ENCODE data around the gene KCNK13.
"Not testable (repeated sequence)": the region's sequence is repeated elsewhere in the genome, so short reads cannot be mapped to it uniquely, and the experiment has no call there.

The KCNK13 gene

DNA sequence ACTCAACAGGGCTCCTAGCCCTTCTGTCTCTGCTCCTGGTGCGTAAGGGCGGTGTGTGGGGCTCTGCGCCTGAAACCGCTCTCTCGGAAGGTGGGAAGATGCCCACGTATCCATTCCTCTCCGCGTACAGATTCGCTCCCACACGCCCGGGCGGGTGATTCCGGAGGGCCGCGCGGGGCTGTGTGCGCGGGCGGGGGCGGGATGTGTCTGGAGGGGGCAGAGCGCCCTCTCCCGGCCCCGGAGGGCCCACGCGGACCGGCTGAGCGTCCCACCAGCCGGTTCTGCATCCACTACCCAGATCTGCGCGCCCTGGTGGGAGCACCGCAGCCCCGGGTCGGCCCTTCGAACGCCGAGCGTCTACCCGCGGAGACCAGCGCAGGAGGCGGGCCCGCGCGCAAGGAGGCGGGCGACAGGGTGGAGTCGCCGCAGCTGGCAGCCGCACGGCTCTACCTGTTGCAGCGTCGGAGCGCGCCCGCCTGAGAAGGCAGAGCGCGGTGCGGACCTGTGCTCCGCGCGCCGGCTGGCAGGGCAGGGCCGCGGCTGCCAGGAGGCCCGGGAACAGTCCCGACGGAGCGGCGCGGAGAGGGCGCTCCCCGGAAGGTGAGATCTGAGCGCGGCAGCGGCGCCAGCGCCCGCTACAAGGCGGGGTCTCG, 1.4 kb upstream of the KCNK13 start:
- Histone ChIP-seq H3K36me3 (ENCODE audit: control insufficient read depth in 2 of 2, insufficient read depth in 2 of 2, low read length in 2 of 2) (no peaks in the 10 kb centered on the region), H3K27me3 (ENCODE audit: control insufficient read depth in 2 of 2, insufficient read depth in 2 of 2, low read length in 2 of 2) (peaks cover 32 to 42% of the 10 kb centered on the region in 2 donors), H3K4me1 (ENCODE audit: control insufficient read depth in 2 of 2, insufficient read depth in 2 of 2, low read length in 2 of 2) (peaks cover 11 to 17% of the 10 kb centered on the region in 2 donors), H3K9ac (ENCODE audit: low read depth in 1 of 2, low read length in 2 of 2) (peak overlapping the region in 1 of 2 donors; percentile 1), H3K9me3 (ENCODE audit: control insufficient read depth in 2 of 2, low read length in 2 of 2) (no peaks in the 10 kb centered on the region), H3K27ac (ENCODE audit: low read depth in 2 of 2, low read length in 2 of 2) (no peak overlapping the region), H3K4me3 (ENCODE audit: low read length in 2 of 2) (peak overlapping the region; percentile 50 to 56)

DNA sequence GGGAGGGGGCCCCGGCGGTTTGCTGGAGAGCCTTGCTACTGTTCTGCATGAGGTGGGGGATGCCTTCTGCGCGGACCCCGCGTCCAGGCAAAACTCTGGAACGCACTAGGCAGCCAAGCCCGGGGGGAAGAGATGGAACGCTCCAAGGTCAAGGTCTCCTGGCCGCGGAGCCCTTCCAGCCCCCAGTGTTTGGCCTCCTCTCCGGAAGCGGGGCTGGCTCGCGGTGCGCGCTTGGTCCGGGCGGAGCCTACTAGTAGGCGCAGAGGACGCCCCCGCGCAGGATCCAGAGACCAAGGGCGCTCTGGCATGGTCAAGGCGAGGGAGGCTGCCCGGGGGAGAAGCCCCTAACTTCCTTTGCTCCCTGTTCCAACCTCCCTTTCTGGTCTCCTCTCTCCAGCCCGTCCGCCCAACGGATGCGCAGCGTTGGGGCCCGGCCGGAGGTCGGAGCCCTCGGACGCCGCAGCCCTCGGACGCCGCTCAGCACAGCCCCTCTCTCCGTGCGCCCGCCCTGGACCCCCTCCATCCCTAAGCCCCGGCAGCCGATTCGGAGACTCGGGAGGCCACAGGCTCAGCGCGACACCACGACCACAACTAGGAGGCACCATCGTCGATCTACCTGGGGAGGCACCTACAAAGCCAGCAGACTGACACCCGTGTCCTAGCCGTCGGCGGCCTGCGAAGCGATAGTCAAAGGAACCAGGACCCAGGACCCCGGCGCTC, 669 bp upstream of the KCNK13 start:
- H3K9ac ChIP-seq (ENCODE audit: low read depth in 1 of 2, low read length in 2 of 2) = peak overlapping the region in 1 of 2 donors; percentile 1
- H3K27me3 ChIP-seq (ENCODE audit: control insufficient read depth in 2 of 2, insufficient read depth in 2 of 2, low read length in 2 of 2) = peaks cover 32 to 44% of the 10 kb centered on the region in 2 donors
- peaks cover 11 to 17% of the 10 kb centered on the region in 2 donors for H3K4me1 ChIP-seq (ENCODE audit: control insufficient read depth in 2 of 2, insufficient read depth in 2 of 2, low read length in 2 of 2)
- H3K36me3 ChIP-seq (ENCODE audit: control insufficient read depth in 2 of 2, insufficient read depth in 2 of 2, low read length in 2 of 2) = no peaks in the 10 kb centered on the region
- H3K4me3 ChIP-seq (ENCODE audit: low read length in 2 of 2) = peak overlapping the region; percentile 50 to 56
- no peaks in the 10 kb centered on the region for H3K9me3 ChIP-seq (ENCODE audit: control insufficient read depth in 2 of 2, low read length in 2 of 2)
- no peak overlapping the region for H3K27ac ChIP-seq (ENCODE audit: low read depth in 2 of 2, low read length in 2 of 2)

DNA sequence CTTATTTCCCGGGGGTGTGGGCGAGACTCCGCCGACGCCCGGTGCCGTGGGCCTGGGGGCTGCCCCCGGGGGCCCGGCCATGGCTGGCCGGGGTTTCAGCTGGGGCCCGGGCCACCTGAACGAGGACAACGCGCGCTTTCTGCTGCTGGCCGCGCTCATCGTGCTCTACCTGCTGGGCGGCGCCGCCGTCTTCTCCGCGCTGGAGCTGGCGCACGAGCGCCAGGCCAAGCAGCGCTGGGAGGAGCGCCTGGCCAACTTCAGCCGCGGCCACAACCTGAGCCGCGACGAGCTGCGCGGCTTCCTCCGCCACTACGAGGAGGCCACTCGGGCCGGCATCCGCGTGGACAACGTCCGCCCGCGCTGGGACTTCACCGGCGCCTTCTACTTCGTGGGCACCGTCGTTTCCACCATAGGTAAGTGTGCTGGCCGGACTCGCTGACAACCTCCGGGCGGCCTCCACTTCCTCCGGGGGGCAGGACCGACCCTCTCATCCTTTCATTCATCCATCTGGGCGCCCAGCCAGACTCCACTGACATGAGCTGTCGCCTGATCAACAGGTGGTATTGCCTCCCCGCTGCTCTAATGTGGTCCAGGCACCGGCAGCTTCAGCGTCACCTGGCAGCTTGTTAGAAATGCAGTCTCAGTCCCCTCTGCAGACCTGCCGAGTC, 467 bp downstream of the KCNK13 start:
- Histone ChIP-seq H3K4me3 (ENCODE audit: low read length in 2 of 2) (peak overlapping the region; percentile 35 to 42), H3K27ac (ENCODE audit: low read depth in 2 of 2, low read length in 2 of 2) (no peak overlapping the region), H3K36me3 (ENCODE audit: control insufficient read depth in 2 of 2, insufficient read depth in 2 of 2, low read length in 2 of 2) (no peaks in the 10 kb centered on the region), H3K9me3 (ENCODE audit: control insufficient read depth in 2 of 2, low read length in 2 of 2) (no peaks in the 10 kb centered on the region), H3K9ac (ENCODE audit: low read depth in 1 of 2, low read length in 2 of 2) (no peak overlapping the region), H3K27me3 (ENCODE audit: control insufficient read depth in 2 of 2, insufficient read depth in 2 of 2, low read length in 2 of 2) (peaks cover 32 to 41% of the 10 kb centered on the region in 2 donors), H3K4me1 (ENCODE audit: control insufficient read depth in 2 of 2, insufficient read depth in 2 of 2, low read length in 2 of 2) (peaks cover 11 to 17% of the 10 kb centered on the region in 2 donors)

DNA sequence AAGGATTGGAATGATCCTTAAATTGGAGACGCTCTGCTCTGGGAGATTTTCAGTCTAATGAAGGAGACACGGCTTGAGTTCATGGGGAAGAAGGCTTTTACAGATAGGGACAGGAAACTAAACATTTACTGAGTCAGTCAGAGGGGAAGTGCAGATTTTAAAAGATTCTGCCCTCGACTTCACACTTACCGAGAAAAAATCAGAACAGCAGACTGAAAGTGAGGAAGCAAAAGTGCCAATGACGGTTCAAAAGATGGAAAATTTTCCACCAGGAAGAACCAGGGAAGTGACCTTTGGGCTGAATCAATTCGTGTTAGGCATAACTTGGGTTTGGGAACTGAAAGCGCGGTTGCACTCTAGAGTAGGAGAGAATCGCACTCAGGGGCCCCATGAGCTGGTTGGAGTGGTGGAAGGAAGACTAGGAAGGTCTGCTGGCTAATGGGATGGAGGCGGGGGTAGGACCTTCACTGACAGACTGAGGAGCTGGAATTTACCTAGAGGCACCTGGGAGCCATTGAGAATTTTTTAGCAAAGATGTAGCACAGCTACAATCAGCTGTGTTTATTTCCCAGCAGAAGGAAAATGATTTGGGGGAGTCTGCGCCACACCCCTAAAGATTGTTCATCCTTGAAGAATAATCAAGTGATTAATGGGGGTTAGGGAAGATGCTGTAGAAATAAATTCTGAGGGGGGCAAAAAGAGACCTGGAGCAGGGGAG, 1.2 kb downstream of the KCNK13 start:
- H3K27ac ChIP-seq (ENCODE audit: low read depth in 2 of 2, low read length in 2 of 2) = no peak overlapping the region
- H3K27me3 ChIP-seq (ENCODE audit: control insufficient read depth in 2 of 2, insufficient read depth in 2 of 2, low read length in 2 of 2) = peaks cover 32 to 41% of the 10 kb centered on the region in 2 donors
- peak overlapping the region in 1 of 2 donors; percentile 42 for H3K4me3 ChIP-seq (ENCODE audit: low read length in 2 of 2)
- no peaks in the 10 kb centered on the region for H3K36me3 ChIP-seq (ENCODE audit: control insufficient read depth in 2 of 2, insufficient read depth in 2 of 2, low read length in 2 of 2)
- H3K9me3 ChIP-seq (ENCODE audit: control insufficient read depth in 2 of 2, low read length in 2 of 2) = no peaks in the 10 kb centered on the region
- H3K9ac ChIP-seq (ENCODE audit: low read depth in 1 of 2, low read length in 2 of 2) = no peak overlapping the region
- H3K4me1 ChIP-seq (ENCODE audit: control insufficient read depth in 2 of 2, insufficient read depth in 2 of 2, low read length in 2 of 2) = peaks cover 11 to 17% of the 10 kb centered on the region in 2 donors

DNA sequence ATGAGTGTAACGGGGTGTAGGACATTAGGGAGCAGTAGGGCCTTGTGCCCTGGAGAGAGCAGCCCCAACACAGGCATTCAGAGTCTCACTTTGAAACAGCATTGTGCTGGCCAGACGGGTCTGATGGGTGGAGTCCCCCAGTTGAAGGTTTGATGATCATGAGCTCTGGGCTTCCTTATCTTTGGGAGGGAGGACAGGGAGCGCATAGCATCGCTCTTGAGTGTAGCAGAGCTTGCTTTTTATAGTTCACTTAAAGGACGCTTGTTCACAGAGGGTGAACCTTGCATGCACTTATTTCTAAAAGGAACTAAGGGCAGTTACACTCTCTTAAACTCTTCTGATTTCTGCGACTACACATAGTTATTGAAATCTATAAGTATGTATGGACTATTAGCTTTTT, 10.6 kb downstream of the KCNK13 start:
- Histone ChIP-seq H3K27me3 (ENCODE audit: control insufficient read depth in 2 of 2, insufficient read depth in 2 of 2, low read length in 2 of 2) (peaks cover 0 to 4% of the 10 kb centered on the region in 2 donors), H3K4me3 (ENCODE audit: low read length in 2 of 2) (no peak overlapping the region), H3K27ac (ENCODE audit: low read depth in 2 of 2, low read length in 2 of 2) (no peak overlapping the region), H3K9ac (ENCODE audit: low read depth in 1 of 2, low read length in 2 of 2) (no peak overlapping the region), H3K9me3 (ENCODE audit: control insufficient read depth in 2 of 2, low read length in 2 of 2) (no peaks in the 10 kb centered on the region), H3K4me1 (ENCODE audit: control insufficient read depth in 2 of 2, insufficient read depth in 2 of 2, low read length in 2 of 2) (no peaks in the 10 kb centered on the region), H3K36me3 (ENCODE audit: control insufficient read depth in 2 of 2, insufficient read depth in 2 of 2, low read length in 2 of 2) (no peaks in the 10 kb centered on the region)

DNA sequence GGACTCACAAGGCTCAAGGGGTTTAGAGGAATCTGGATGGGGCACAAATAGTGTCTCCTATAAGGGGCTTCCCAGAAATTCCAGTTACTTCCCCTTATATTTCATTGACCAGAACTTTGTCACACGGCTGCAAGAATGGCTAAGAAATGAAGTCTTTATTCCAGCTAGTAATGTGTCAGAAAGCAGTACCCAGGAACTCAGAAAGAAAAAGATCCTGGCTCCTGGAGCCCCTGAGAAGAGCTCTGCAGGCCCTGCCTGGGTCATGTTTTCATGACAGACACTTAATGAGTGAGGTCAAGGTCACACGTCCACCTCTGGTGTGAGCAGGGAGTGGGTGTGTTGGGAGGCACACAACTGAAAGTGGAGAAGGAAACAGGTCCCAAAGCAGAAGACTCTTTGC, 17.8 kb downstream of the KCNK13 start:
- Histone ChIP-seq H3K4me3 (ENCODE audit: low read length in 2 of 2) (no peak overlapping the region), H3K27ac (ENCODE audit: low read depth in 2 of 2, low read length in 2 of 2) (no peak overlapping the region), H3K36me3 (ENCODE audit: control insufficient read depth in 2 of 2, insufficient read depth in 2 of 2, low read length in 2 of 2) (no peaks in the 10 kb centered on the region), H3K27me3 (ENCODE audit: control insufficient read depth in 2 of 2, insufficient read depth in 2 of 2, low read length in 2 of 2) (peaks cover 0 to 4% of the 10 kb centered on the region in 2 donors), H3K9ac (ENCODE audit: low read depth in 1 of 2, low read length in 2 of 2) (no peak overlapping the region), H3K9me3 (ENCODE audit: control insufficient read depth in 2 of 2, low read length in 2 of 2) (no peaks in the 10 kb centered on the region), H3K4me1 (ENCODE audit: control insufficient read depth in 2 of 2, insufficient read depth in 2 of 2, low read length in 2 of 2) (no peaks in the 10 kb centered on the region)

DNA sequence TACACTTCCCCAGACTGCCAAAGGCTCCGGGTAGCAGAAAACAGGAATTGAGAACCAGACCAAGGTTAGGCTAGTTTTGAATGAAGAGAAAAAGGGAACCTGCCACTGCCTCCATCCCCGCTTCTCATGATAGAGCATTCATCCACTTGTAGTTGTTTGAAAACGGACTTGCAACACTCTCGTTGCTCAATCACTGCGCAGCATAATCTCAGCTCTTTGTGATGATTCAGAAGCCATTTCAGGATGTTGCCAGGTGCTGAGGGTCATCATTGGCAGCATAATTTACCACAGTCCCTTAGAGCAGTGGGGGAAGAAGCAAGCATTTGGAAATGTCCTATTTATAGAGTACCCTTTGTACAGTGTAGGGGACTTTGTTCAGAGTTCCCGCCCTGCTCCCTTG, 25.6 kb downstream of the KCNK13 start:
- Histone ChIP-seq H3K27ac (ENCODE audit: low read depth in 2 of 2, low read length in 2 of 2) (no peak overlapping the region), H3K36me3 (ENCODE audit: control insufficient read depth in 2 of 2, insufficient read depth in 2 of 2, low read length in 2 of 2) (no peaks in the 10 kb centered on the region), H3K27me3 (ENCODE audit: control insufficient read depth in 2 of 2, insufficient read depth in 2 of 2, low read length in 2 of 2) (no peaks in the 10 kb centered on the region), H3K4me3 (ENCODE audit: low read length in 2 of 2) (no peak overlapping the region), H3K9ac (ENCODE audit: low read depth in 1 of 2, low read length in 2 of 2) (no peak overlapping the region), H3K9me3 (ENCODE audit: control insufficient read depth in 2 of 2, low read length in 2 of 2) (no peaks in the 10 kb centered on the region), H3K4me1 (ENCODE audit: control insufficient read depth in 2 of 2, insufficient read depth in 2 of 2, low read length in 2 of 2) (no peaks in the 10 kb centered on the region)

DNA sequence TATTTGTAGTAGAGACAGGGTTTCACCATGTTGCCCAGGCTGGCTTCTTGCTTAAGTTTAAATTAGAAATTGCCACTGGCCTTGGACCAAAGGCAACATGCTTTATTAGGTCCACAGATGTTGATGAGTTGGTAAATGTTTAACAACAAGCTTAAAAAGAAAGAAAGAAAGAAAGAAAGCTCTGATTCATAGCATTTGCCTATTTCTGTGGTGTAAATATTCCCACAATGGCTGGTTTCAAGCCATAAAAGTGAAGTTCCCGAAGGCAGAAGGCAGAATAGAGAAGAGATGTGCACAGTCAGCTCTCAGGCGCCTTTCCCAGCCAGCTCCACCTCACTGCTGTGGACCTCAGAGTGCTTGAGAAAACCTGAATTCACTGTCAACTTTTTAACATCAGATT, 26.4 kb downstream of the KCNK13 start:
- H3K4me1 ChIP-seq (ENCODE audit: control insufficient read depth in 2 of 2, insufficient read depth in 2 of 2, low read length in 2 of 2) = no peaks in the 10 kb centered on the region
- H3K27ac ChIP-seq (ENCODE audit: low read depth in 2 of 2, low read length in 2 of 2) = no peak overlapping the region
- H3K4me3 ChIP-seq (ENCODE audit: low read length in 2 of 2) = no peak overlapping the region
- H3K27me3 ChIP-seq (ENCODE audit: control insufficient read depth in 2 of 2, insufficient read depth in 2 of 2, low read length in 2 of 2) = no peaks in the 10 kb centered on the region
- H3K9me3 ChIP-seq (ENCODE audit: control insufficient read depth in 2 of 2, low read length in 2 of 2) = no peaks in the 10 kb centered on the region
- H3K9ac ChIP-seq (ENCODE audit: low read depth in 1 of 2, low read length in 2 of 2) = no peak overlapping the region
- H3K36me3 ChIP-seq (ENCODE audit: control insufficient read depth in 2 of 2, insufficient read depth in 2 of 2, low read length in 2 of 2) = no peaks in the 10 kb centered on the region

DNA sequence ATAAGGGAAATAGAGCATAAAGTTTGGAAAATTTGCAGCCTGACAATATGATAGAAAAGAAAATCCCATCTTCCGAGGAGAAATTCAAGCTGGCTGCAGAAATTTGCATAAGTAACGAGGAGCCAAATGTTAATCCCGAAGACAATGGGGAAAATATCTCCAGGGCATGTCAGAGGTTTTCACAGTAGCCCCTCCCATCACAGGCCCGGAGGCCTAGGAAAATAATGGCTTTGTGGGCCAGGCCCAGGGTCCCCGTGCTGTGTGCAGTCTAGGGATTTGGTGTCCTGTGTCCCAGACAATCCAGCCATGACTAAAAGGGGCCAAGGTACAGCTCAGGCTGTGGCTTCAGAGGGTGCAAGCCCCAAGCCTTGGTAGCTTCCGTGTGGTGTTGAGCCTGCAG, 27.7 kb downstream of the KCNK13 start:
- not testable (repeated sequence) for H3K9ac ChIP-seq (ENCODE audit: low read depth in 1 of 2, low read length in 2 of 2); H3K4me1 ChIP-seq (ENCODE audit: control insufficient read depth in 2 of 2, insufficient read depth in 2 of 2, low read length in 2 of 2); H3K9me3 ChIP-seq (ENCODE audit: control insufficient read depth in 2 of 2, low read length in 2 of 2); H3K4me3 ChIP-seq (ENCODE audit: low read length in 2 of 2); H3K27me3 ChIP-seq (ENCODE audit: control insufficient read depth in 2 of 2, insufficient read depth in 2 of 2, low read length in 2 of 2); H3K27ac ChIP-seq (ENCODE audit: low read depth in 2 of 2, low read length in 2 of 2); H3K36me3 ChIP-seq (ENCODE audit: control insufficient read depth in 2 of 2, insufficient read depth in 2 of 2, low read length in 2 of 2)

DNA sequence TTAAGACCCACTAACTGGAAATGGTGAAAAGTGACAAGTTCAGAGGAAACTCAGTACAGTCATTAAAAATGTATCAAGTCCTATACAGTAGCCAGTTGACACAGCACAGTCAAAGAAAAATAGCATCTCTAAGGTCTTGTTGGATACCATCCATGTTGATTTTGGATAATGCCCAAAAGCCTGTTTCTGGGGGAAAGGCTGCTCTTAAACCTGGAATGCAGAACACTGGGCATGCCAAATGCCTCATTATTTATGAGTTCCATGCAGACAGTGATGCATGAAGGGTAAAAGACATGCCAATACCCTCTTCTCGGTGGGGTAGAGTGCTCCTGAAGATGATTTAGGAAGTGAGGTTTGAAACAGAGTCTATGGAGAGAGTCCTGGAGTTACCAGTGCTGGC, 29.6 kb downstream of the KCNK13 start:
- no peak overlapping the region for H3K9ac ChIP-seq (ENCODE audit: low read depth in 1 of 2, low read length in 2 of 2)
- H3K9me3 ChIP-seq (ENCODE audit: control insufficient read depth in 2 of 2, low read length in 2 of 2) = no peaks in the 10 kb centered on the region
- H3K27me3 ChIP-seq (ENCODE audit: control insufficient read depth in 2 of 2, insufficient read depth in 2 of 2, low read length in 2 of 2) = no peaks in the 10 kb centered on the region
- no peak overlapping the region for H3K4me3 ChIP-seq (ENCODE audit: low read length in 2 of 2)
- no peaks in the 10 kb centered on the region for H3K4me1 ChIP-seq (ENCODE audit: control insufficient read depth in 2 of 2, insufficient read depth in 2 of 2, low read length in 2 of 2)
- no peaks in the 10 kb centered on the region for H3K36me3 ChIP-seq (ENCODE audit: control insufficient read depth in 2 of 2, insufficient read depth in 2 of 2, low read length in 2 of 2)
- H3K27ac ChIP-seq (ENCODE audit: low read depth in 2 of 2, low read length in 2 of 2) = no peak overlapping the region
